Measurements from ENCODE around the gene ZEB2.

The ZEB2 gene

DNA sequence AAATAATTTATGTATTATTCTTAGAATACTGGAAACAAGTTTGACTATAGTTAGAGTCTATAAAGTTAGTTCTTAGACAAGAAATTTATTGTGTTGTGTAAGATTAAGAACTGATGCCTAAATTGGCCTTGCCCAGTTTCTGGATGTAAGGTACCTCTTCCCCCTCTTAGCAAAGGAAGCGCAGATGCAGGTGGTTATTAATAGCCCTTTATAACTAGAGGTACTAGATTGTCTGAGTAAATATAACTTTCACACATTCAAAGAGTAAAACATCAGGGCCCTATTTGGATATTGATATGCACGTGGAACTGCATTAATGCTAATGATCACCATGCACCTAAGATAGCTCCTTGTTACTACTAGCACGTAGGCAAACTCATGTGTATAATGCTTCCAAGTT, 100.7 kb downstream of the ZEB2 start:
- DNase-seq = no peak

GRCh38 chr2:144415386-144415785, 104.5 kb downstream of the ZEB2 start:
- DNase-seq = no peak

- no peak for DNase-seq
These were observed 105.5 kb downstream of the ZEB2 start for GRCh38 chr2:144414324-144414845.

GRCh38 chr2:144412709-144413108, 107.2 kb downstream of the ZEB2 start:
- no peak for DNase-seq

DNA sequence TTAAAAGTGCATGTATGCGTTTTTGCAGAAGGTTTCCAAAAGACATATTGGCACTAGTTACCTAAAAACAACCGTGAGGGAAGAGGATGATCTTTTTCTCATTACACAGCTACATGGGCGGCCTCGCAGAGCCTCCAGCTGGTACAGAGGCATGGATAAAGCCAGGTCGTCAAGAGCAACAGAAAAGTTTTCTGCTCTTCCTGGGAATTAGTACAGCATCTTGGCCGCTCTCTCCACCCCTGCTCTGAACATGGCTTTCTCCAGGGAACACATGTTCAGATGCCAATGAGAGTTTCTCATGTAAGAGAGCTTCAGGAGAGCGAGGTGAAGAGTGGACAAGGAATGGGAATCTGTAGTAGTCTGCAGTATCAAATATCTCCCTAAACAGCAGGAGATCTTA, 108.4 kb downstream of the ZEB2 start:
- DNase-seq = no peak

DNA sequence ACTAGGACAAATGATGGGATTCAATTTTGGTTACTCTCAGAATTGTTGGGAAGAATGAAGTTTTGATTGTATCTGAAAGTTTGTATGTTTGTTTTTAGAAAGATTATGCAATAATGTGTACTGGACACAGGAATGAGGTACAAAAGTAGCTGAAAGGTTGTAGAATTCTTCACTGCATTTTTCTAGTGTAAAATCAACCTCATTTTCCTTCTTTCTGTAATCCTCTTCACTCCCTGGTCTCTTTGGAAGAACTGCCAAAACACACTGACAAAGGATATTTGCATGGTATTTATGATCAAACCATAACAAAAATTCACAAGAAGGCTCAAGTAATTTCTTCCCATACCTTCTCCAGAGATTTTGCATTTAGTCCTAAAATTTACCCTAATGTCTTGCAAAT, 110.7 kb downstream of the ZEB2 start:
- no peak for DNase-seq

DNA sequence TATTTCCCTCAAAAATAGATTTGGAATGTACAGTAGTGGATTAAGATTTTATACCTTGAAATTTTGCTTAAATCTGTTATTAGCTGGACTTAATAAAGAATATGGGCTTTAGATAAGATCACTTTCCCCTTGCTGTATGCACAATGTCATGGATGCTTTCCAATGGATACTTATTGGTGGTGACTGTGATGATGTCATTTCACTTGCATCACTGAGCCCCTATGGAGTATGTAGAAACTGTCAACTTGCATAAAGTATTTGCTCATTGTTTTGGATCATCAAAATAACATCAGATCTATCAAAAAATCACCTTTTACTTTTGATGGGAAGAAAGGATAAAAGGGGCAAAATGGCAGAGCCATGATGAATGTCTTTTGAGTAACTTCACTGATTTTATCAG, 112.7 kb downstream of the ZEB2 start:
- no peak for DNase-seq

DNA sequence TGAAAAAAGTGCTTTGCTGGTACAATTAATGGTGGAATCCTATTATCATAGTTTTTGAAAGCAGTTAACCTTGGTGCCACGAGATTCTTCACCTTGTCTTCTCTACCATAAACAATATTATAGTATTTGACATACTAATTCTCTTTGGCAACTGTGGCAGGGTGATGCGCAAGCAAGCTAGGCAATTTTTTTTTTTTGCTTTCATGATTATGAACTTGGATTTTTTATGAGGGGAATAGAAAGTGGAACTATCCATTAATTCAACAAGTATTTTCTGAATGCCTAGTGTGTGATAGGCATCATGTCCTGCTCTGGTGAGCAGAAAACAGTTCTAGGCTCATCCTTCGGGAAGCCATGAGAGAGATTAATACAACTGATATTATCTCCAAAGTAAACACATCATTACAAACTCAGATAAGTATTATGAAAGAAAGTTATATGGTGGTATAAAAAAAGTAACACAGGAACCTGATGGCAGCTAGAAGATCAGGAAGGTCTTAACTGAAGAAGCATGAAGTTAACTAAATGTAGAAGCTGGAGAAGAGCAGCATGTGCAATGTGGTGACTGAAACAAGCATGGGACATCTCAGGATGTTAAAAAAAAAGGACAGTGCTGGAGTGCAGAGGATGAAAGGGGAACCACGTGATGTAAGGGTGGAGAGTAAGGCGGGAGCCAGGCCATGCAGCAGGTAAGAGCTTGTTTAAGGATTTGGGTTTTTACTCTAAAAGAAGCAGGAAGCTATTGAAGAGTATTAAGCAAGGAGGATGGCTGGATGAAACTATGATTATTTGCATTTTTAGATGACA, 113.7 kb downstream of the ZEB2 start:
- DNase-seq = no peak

- DNase-seq = no peak
These were observed 114.6 kb downstream of the ZEB2 start for GRCh38 chr2:144405321-144405720.

DNA sequence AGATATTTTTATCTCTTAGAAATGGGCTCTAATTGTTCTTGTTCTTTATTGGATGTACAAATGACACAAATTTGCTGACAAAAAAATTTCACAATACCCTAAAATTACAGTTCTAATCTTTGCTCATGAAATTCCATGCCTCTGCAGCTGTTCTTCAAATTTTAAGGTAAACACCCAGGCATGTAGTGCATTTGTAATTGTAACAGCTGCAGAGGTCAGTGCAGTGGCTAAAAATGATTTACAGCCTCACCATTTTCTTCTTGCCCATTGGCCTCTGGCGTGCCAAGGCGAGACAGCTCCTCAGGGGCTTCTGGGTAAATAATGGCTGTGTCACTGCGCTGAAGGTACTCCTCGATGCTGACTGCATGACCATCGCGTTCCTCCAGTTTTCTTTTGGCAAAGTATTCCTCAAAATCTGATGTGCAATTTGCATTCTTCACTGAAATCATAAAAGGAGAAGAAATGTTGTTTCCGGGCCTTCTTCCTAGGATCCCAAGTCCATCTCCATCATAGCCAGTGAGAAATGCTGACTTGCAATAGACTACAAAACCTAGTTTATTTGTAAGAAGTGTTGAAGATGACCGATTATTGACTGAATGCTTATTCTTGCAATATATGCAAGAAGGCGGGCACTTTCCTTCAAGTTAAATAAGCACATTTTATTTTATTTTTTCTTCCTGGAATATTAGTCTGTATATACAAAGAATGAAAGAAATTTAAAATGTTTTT, 115.2 kb downstream of the ZEB2 start:
- no peak for DNase-seq

- no peak for DNase-seq
These were observed 116.0 kb downstream of the ZEB2 start for GRCh38 chr2:144403933-144404332.

- no peak for DNase-seq
These were observed 117.7 kb downstream of the ZEB2 start for GRCh38 chr2:144402251-144402650.

DNA sequence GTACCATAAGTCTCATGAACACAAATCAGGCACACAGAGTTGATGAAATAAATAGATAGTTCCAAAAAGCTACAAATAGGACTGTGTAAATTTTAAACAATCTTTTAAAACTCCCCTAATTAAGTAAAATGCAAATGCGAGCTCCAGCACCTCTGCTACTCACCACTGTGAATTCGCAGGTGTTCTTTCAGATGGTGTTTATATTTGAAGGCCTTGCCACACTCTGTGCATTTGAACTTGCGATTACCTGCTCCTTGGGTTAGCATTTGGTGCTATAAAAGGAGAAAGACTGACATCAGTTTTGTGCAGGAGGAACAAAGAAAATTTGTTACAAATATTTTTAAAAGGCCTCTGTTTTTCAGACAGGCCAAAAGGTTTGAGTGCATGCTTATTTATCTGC, 118.9 kb downstream of the ZEB2 start:
- DNase-seq = no peak

DNA sequence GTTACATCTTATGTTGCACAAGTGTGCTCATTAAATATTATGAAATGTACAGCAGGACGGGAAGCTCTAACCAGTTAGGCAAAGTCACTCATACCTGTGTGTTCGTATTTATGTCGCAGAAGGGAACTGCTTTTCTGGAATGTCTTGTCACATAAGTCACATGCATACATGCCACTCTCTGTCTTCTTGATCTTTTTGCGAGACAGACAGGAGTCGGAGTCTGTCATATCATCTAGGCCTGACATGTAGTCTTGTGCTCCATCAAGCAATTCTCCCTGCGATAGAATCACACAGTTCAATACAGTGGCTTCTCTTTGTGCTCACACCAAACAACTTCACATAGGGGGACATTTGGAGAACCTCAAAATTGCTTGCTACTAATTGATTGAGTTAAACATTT, 123.6 kb downstream of the ZEB2 start:
- no peak for DNase-seq

DNA sequence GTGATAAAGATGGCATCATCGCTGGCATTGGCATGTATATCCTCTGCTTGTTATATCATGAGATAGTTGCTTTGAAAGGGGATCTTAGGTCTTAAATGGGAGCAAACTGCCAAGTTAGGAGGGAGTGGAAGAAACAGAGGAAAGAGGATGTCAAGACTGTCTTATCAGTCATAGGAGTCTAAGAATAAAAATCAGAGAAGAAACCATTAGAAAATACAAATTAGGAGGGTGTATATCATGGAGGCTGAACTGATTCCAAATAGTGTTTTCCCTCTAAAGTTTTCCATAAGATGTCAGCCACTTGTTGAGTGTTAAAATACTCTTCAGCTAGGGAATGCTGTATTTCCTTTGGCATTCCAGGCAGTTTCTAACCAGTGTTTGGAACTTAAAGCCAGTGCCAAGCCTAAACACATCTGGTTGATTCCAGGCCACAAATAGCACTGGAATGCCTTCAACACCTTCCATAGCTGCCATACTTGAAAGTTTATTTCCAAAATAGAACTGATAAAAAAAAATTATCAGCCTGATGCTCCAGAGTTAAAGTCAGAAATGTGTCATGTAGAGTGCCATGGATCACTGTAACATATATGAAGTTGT, 129.4 kb downstream of the ZEB2 start:
- DNase-seq = no peak

GRCh38 chr2:144389930-144390311, 130.0 kb downstream of the ZEB2 start:
- no peak for DNase-seq

- no peak for DNase-seq
These were observed 130.6 kb downstream of the ZEB2 start for GRCh38 chr2:144389151-144389929.

DNA sequence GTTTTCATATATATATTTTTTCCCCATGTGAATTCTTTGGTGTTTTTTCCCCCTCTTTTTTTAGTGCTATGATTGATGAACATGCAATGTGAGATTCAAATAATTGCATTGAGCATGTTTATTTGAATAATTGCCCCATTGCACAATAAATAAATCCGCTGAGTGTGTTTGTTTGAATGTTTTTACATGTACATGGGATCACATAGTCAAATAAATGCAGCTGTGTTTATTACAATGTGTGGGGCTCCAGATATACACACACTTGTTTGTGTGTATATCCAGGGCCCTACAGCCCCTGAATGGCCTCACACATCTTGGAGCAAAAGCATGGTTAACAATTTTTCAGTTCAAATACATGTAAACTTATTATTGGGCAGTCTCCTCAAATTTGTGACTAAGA, 134.5 kb downstream of the ZEB2 start:
- no peak for DNase-seq

- no peak for DNase-seq
These were observed 136.3 kb downstream of the ZEB2 start for GRCh38 chr2:144383571-144384100.

- peak; percentile 41 for DNase-seq
These were observed 137.1 kb downstream of the ZEB2 start for GRCh38 chr2:144382849-144383248.

- DNase-seq = no peak
These were observed 138.2 kb downstream of the ZEB2 start for GRCh38 chr2:144381716-144382115.

DNA sequence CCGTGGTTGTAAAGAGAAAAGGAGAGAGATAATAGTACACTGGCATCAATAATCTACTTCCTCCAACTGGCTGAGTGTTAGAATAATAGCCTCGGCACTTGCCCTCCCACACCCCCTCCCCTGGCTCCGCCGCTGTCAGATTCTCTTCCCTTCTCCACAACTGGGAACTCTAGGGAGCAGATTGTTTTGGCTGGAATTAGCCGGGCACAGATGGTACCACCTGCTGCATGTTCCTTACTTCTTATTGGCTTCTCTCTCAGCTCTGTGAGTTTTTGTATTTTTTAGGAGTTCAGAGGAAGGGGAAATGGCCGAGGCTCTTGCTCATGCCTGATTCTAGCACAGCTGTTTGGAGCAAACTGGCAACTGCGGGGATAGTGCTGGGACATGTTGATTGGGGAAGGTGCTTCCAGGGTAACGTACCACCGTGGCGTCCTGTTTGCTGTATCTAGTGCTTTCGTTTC, 140.0 kb downstream of the ZEB2 start:
- no peak for DNase-seq

GRCh38 chr2:144378551-144378950, 141.4 kb downstream of the ZEB2 start:
- no peak for DNase-seq

Data from central memory CD4-positive, alpha-beta T cell (primary cell).